ENCODE results near the gene TMEFF1. TPM values are rescaled to one million over a fixed set of nuclear protein-coding genes. Genes with fewer than 3 reads are reported as not detected.
"Not testable (repeated sequence)": the region's sequence is repeated elsewhere in the genome, so short reads cannot be mapped to it uniquely, and the experiment has no call there.

The TMEFF1 gene
- total and polyA plus RNA-seq, 2 experiments from 2014 or later = 22.3 to 34.2 TPM

DNA sequence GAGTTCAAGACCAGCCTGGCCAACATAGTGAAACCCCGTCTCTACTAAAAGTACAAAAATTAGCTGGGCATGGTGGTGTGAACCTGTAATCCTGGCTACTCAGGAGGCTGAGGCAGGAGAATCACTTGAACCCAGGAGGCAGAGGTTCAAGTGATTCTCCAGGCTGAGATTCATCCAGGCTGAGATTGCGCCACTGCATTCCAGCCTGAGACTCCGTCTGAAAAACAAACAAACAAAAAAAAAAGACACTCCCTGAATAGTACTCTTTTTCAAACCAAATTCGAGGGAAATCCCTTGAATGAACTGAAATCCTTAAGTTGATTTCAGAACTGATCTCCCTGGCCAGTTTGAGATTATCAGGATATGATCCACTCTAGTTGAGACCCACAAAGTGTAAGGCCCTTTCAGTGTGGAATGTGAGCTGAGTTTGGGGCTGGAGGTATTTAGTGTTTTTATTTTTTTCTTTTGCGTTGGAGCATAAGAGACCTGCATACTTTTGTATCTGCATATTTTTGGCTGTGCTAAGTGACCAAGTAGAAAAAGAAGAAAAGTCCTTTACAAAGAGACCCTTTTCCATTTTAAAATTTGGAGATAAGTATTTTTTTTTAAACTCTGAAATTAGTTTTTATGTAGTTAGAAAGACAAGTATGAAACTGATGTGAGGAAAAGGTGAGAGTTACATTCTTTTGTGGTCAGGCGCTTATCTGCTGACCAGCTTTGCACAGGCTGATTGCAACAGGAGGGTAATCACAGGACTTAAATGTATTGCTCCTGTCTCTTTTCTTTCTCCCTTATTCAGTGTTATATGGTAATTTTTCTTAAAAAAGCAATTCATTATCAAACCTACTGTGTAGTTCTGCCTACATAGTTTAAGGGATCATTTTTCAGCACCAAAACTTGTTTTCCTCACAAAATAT lies 42.9 kb downstream of the TMEFF1 start:
- Histone ChIP-seq H3K4me3 (no peak overlapping the region), H3K27ac (peak overlapping the region; percentile 28), H3K4me1 (ENCODE audit: low read depth) (peaks cover 5% of the 10 kb centered on the region), H3K9me3 (ENCODE audit: low read depth) (no peaks in the 10 kb centered on the region), H3K36me3 (peaks cover under 1% of the 10 kb centered on the region), H3K27me3 (no peaks in the 10 kb centered on the region)
- peak; percentile 33 to 40 for DNase-seq (ENCODE audit: low read depth in 1 of 2, low spot score in 1 of 2)
- TF ChIP-seq, protein P1, sequence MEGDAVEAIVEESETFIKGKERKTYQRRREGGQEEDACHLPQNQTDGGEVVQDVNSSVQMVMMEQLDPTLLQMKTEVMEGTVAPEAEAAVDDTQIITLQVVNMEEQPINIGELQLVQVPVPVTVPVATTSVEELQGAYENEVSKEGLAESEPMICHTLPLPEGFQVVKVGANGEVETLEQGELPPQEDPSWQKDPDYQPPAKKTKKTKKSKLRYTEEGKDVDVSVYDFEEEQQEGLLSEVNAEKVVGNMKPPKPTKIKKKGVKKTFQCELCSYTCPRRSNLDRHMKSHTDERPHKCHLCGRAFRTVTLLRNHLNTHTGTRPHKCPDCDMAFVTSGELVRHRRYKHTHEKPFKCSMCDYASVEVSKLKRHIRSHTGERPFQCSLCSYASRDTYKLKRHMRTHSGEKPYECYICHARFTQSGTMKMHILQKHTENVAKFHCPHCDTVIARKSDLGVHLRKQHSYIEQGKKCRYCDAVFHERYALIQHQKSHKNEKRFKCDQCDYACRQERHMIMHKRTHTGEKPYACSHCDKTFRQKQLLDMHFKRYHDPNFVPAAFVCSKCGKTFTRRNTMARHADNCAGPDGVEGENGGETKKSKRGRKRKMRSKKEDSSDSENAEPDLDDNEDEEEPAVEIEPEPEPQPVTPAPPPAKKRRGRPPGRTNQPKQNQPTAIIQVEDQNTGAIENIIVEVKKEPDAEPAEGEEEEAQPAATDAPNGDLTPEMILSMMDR (IDR thresholded peaks at IDR 0.05; ENCODE audit: low read depth, low read length) = no peak

- H3K27me3 ChIP-seq = no peaks in the 10 kb centered on the region
- H3K4me1 ChIP-seq (ENCODE audit: low read depth) = no peaks in the 10 kb centered on the region
- peaks cover 2% of the 10 kb centered on the region for H3K36me3 ChIP-seq
- H3K27ac ChIP-seq = no peak overlapping the region
- TF ChIP-seq, protein P1 (IDR thresholded peaks at IDR 0.05; ENCODE audit: low read depth, low read length) = no peak
- no peak overlapping the region for H3K4me3 ChIP-seq
- H3K9me3 ChIP-seq (ENCODE audit: low read depth) = no peaks in the 10 kb centered on the region
- no peak for DNase-seq (ENCODE audit: low read depth in 1 of 2, low spot score in 1 of 2)
These were observed 48.3 kb downstream of the TMEFF1 start for GRCh38 chr9:100521282-100521681.

DNA sequence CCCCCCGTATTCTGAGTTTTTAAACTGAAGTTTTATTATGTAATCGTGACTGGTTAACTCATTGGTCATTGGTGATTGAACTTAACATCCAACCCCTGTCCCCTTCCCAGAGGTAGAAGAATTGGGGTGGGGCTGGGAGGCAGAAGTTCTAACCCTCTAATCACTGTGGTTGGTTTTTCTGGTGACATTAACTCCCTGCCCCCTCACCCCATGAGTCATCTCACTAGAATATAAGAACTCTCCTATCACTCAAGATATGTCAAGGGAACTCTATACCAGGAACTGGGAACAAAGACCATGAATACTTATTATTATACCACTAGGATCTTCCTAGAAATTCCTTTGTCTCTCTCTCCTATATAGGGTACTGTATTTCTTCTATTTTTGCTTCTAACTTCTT lies 52.6 kb downstream of the TMEFF1 start:
- Histone ChIP-seq H3K36me3 (peaks cover 2% of the 10 kb centered on the region), H3K4me1 (ENCODE audit: low read depth) (no peaks in the 10 kb centered on the region), H3K27me3 (no peaks in the 10 kb centered on the region), H3K9me3 (ENCODE audit: low read depth) (no peaks in the 10 kb centered on the region), H3K27ac (no peak overlapping the region), H3K4me3 (no peak overlapping the region)
- TF ChIP-seq, protein P1 (IDR thresholded peaks at IDR 0.05; ENCODE audit: low read depth, low read length) = no peak
- DNase-seq (ENCODE audit: low read depth in 1 of 2, low spot score in 1 of 2) = no peak

GRCh38 chr9:100527180-100527794 lies 54.3 kb downstream of the TMEFF1 start:
- H3K4me3 ChIP-seq; DNase-seq (ENCODE audit: low read depth in 1 of 2, low spot score in 1 of 2); H3K27ac ChIP-seq; H3K9me3 ChIP-seq (ENCODE audit: low read depth); H3K36me3 ChIP-seq; H3K4me1 ChIP-seq (ENCODE audit: low read depth); H3K27me3 ChIP-seq: not testable (repeated sequence)

- no peaks in the 10 kb centered on the region for H3K36me3 ChIP-seq
- H3K27me3 ChIP-seq = no peaks in the 10 kb centered on the region
- H3K9me3 ChIP-seq (ENCODE audit: low read depth) = no peaks in the 10 kb centered on the region
- DNase-seq (ENCODE audit: low read depth in 1 of 2, low spot score in 1 of 2) = no peak
- peak overlapping the region; percentile 4 for H3K27ac ChIP-seq
- TF ChIP-seq, protein P1 (IDR thresholded peaks at IDR 0.05; ENCODE audit: low read depth, low read length) = no peak
- no peaks in the 10 kb centered on the region for H3K4me1 ChIP-seq (ENCODE audit: low read depth)
- no peak overlapping the region for H3K4me3 ChIP-seq
These were observed 61.5 kb downstream of the TMEFF1 start for GRCh38 chr9:100534401-100534800.

DNA sequence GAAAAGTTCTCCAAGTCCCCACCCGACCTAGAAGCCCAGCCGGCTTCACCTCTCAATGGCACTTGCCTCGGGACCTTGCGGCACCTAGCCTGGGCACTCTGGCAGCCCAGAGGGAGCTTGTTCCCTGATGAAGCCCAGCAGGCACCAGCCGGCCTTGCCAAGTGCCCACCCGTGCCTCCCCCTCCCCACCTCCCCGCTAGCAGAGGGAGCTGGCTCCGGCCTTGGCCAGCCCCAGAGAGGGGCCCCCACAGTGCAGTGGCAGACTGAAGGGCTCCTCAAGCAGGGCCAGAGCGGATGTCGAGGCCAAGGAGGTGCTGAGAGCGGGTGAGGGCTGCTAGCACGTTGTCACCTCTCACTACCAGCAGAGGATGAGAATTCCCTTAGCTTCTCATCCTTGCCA lies 67.4 kb downstream of the TMEFF1 start:
- TF ChIP-seq, protein P1 (IDR thresholded peaks at IDR 0.05; ENCODE audit: low read depth, low read length) = no peak
- Histone ChIP-seq H3K27ac (no peak overlapping the region), H3K4me3 (no peak overlapping the region), H3K36me3 (peaks cover 3% of the 10 kb centered on the region), H3K27me3 (no peaks in the 10 kb centered on the region), H3K9me3 (ENCODE audit: low read depth) (no peaks in the 10 kb centered on the region), H3K4me1 (ENCODE audit: low read depth) (no peaks in the 10 kb centered on the region)
- no peak for DNase-seq (ENCODE audit: low read depth in 1 of 2, low spot score in 1 of 2)

All from cardiac muscle cell (in vitro differentiated cells and primary cell).